Right lobe of liver (tissue), 4 donors: ENCODE measurements around the gene PSMG3.

Experiments
- POLR2A ChIP-seq: fragments of 450-650 bp; IDR thresholded peaks from one replicate; pipeline ENCODE4 v1.6.1; 2017; ENCODE audit warnings: antibody characterized with exemption, mild to moderate bottlenecking
- TF ChIP-seq, protein P1 (sequence below), 4 donors: fragments of 200-600 bp in 3 of 4; fragments of 450-650 bp in 1 of 4; IDR thresholded peaks; one replicate each; pipeline versions ENCODE4 v1.5.1 to v1.8.0; 2016 to 2022; ENCODE audit warnings: antibody characterized with exemption in 4 of 4, mild to moderate bottlenecking in 2 of 4
- donor health status: DM: no; HTN: no; CAD: no.
- donor health status: DM: no; HTN: no; CAD: no.
- donor health status: DM: no; HTN: yes; CAD: no.

- TF ChIP-seq, protein P1, sequence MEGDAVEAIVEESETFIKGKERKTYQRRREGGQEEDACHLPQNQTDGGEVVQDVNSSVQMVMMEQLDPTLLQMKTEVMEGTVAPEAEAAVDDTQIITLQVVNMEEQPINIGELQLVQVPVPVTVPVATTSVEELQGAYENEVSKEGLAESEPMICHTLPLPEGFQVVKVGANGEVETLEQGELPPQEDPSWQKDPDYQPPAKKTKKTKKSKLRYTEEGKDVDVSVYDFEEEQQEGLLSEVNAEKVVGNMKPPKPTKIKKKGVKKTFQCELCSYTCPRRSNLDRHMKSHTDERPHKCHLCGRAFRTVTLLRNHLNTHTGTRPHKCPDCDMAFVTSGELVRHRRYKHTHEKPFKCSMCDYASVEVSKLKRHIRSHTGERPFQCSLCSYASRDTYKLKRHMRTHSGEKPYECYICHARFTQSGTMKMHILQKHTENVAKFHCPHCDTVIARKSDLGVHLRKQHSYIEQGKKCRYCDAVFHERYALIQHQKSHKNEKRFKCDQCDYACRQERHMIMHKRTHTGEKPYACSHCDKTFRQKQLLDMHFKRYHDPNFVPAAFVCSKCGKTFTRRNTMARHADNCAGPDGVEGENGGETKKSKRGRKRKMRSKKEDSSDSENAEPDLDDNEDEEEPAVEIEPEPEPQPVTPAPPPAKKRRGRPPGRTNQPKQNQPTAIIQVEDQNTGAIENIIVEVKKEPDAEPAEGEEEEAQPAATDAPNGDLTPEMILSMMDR (IDR thresholded peaks at IDR 0.05) = no peak
- TF ChIP-seq POLR2A = no peak
These were observed 19.1 kb upstream of the PSMG3 start for GRCh38 chr7:1588978-1589377.
